HG03354 (cell line): Measurements from ENCODE around the gene TAAR8.
"Not testable (repeated sequence)": the region's sequence is repeated elsewhere in the genome, so short reads cannot be mapped to it uniquely, and the experiment has no call there.

Source experiments
- ATAC-seq: cut with Tn5 transposase; IDR thresholded peaks from one replicate; pipeline ENCODE4 v1.9.1; 2021; ENCODE audit warnings: mild to moderate bottlenecking; ENCODE audit not compliant: unreplicated experiment, poor library complexity, severe bottlenecking

TAAR8 gene

DNA sequence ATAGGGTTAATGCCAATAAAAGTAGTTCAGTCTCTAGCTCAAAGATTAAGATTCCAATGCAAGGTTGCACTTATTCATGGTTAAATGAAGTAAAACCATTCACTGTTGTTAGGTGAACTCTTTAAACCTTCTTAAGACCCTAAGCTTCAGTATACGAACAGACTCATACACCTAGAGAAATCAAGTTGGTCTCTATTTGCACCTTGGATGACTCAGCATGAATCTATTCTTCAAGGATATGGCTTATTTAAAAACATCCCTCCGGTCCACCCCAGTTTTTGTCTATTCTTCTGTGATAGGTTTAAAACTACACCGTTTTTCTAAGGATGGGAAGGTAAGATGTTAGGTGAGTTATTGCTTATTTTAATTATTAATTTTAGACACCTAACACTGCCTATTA lies 15.3 kb upstream of the TAAR8 start:
- ATAC-seq, result no peak

DNA sequence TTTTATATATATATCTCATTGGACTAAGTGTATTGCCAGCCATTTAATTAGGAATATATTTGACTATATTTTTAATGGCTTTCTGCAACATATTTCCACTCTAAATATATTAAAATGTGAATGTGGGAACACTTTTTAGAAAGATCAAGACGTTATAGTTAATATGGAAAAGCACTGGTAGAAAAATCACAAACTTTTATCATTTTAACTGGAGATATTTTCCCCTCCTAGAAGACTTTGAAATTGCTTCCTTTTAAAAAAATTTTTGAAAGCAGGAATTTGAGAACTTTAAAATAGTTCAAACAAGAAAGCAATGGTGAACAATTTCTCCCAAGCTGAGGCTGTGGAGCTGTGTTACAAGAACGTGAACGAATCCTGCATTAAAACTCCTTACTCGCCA lies 14.5 kb upstream of the TAAR8 start, which contains the start of gene TAAR9:
TSS of gene TAAR9 (plus strand) at position 301 of the 400 bp plus-strand sequence. CDS start at position 314, 13 bp downstream.
- no peak for ATAC-seq

DNA sequence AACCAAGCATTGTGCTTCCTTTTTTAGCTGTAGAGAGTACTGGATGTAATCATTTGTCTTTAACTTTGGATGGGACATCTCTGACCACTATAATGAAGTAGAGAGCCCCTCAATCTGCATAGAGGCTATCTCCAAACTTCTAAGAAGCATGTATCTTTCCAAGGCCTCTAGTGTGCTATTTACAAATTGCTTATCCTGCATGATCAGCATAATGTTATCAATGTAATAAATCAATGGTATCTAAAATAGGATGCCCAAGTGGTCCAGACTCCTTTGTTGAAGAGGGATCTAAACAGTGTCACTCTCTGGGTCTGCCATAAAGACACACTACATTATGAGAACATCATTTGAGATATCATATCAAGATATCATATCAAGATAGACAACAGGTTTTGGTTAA lies 7.6 kb upstream of the TAAR8 start:
- no peak for ATAC-seq

DNA sequence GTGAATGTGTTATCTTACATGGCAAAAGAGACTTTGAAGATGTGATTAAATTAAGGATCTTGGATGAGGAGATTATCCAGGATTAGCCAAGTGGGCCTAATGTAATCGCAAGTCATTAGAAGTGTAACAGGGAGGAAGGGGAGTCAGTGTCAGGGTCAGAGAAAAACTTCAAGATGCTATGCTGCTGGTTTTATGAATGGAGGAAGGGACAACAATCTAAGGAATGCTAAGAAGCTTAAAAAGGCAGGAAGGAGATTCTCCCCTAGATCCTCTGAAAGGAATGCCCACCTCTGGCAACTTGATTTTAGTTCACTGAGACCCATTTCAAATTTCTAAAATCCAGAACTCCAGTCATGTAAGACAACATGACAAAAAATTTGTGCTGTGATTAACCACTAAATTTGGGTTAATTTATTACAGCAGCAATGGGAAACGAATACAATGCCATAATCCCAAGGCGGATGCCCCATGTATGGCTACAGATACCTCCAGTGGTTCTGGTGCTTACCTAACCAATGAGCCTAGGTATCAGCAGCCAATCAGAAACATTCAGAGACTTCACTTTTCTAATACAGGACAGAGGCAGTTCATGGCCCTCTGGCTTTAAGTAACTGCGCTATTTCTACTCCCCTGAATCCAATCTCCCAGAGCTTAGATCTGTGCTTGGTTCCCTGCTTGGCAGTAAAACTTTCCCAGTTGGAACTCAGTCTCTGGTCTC lies 3.6 kb upstream of the TAAR8 start:
- ATAC-seq, result no peak

DNA sequence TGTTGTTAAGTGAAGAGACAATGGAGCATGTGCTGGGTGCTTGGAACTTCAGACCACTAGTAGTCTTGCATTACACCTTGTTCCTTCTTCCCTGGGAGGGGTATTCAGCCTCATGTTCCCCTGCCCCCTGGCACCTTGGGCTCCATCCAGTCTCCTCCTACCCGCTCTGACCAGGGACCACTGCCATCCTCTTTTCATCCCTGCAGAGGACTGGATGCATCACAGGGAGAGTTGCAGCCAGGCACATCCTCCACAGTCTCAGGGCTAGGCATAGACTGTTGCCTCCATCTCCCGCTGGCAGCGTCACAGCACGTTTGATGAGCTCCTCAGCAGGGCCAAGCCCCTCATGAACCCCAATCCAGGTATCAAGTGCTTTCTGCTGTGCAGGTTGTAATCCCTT lies 1.3 kb upstream of the TAAR8 start:
- ATAC-seq, result no peak

DNA sequence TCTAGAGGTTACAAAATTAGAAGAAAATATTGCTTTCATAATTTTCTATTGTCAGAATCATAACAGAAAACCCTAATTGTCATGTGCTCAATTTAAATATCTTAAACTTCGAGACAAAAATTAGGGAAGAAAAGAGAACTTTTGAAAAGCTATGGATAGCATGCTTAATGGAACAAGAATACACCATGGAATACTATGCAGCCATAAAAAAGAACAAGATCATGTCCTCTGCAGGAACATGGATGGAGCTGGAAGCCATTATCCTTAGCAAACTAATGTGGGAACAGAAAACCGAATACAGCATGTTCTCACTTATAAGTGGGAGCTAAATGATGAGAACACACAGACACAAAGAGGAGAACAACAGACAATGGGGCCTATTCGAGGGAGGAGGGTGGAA lies 7.6 kb downstream of the TAAR8 start:
- not testable (repeated sequence) for ATAC-seq

DNA sequence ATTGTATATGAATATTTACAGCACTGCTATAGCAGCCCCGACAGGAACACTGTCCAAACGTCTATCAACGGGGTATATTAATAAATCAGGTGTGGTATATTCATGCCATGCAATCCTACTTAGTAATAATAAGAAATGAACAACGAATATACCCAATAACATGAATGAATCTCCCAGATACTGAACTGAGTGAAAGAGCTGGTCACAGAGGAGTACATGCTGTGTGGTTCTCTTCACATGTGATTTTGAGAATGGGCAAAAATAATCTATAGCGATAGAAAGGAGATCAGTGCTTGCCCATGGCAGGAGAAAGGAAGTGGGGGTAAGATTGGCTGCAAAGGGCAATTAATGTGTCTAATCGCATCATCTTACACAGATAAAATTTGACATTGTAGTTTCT lies 13.9 kb downstream of the TAAR8 start:
- no peak for ATAC-seq

DNA sequence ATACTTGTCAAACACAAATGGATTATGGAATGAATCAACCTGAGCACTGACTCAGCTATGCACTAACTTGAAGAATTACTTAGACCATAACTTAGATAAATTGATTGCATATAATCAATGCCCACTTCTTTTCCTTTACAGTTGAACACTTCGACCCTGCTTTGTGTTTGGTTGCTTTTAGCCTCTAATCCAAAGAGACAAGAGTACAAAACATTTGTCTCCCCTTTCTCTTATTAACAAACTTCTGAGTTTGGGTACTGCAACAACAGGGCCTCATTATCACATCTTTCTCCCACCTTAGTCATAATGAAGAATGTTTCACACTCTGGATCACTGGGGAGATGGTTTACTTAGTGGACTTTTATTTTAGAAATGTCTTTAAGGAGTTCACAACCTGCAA lies 15.1 kb downstream of the TAAR8 start:
- no peak for ATAC-seq

DNA sequence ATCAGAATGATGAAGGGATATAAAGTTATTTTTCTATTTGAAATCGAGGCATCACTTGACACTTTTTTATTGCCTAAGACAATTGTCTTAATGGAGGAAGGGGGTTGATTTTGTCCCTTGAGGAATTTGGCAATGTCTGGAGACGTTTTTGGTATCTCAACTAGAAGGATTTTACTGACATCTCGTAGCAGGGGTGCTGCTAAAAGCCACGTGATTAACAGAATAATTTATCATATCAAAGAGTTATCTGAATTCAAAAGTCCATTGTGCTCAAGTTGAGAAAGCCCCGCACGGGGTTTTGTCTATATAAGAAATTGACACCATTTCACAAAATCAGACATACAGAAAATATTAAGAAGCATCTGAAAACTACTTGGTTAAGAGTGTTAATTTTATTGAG lies 16.1 kb downstream of the TAAR8 start:
- ATAC-seq, result no peak

DNA sequence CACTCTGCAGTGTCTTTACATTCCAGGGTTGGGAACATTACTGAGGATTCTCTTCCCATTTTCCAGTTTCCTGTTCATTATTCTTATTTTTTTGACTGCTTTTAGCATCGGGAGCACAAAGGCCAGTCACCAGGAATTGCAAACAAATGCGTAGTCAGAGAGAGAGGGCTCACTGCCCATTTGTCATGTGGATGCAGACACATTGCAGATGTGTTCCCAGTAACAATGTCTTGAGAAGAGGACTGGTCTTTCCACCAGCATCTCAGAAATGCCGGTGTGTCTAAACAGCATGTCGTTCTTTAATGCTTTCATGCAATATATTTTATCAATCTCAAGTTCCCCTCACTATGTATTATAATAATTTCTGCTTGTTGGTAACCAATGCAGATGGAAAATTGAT lies 16.7 kb downstream of the TAAR8 start:
- no peak for ATAC-seq

DNA sequence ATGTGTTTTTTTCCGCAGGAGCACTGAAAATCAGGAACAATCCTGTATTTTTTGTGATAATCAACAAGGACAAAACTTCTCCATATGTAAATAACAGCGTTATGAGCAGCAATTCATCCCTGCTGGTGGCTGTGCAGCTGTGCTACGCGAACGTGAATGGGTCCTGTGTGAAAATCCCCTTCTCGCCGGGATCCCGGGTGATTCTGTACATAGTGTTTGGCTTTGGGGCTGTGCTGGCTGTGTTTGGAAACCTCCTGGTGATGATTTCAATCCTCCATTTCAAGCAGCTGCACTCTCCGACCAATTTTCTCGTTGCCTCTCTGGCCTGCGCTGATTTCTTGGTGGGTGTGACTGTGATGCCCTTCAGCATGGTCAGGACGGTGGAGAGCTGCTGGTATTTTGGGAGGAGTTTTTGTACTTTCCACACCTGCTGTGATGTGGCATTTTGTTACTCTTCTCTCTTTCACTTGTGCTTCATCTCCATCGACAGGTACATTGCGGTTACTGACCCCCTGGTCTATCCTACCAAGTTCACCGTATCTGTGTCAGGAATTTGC lies 17.8 kb downstream of the TAAR8 start, which contains the start of gene TAAR6:
TSS of gene TAAR6 (plus strand) at position 102 of the 557 bp plus-strand sequence. CDS start at position 102, 0 bp downstream.
- ATAC-seq, result no peak

DNA sequence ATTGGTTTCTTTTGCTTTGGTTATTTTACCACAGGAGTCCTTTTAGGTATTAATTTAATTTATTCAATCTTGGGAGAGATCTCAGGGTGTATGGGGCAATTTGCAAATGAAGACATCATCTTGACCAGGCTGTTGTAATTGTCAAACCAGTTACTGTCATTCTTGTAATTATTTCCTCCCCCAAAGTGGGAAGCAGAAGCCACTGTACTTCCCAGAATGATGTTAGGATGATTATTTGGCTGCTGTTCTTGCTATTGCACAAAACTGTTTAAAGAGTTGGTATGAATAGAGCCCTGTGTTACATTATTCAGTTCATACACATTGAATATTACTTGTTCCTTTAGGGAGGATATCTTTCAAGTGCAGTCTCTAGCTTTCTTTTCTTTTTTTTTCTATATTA lies 19.3 kb downstream of the TAAR8 start:
- no peak for ATAC-seq

DNA sequence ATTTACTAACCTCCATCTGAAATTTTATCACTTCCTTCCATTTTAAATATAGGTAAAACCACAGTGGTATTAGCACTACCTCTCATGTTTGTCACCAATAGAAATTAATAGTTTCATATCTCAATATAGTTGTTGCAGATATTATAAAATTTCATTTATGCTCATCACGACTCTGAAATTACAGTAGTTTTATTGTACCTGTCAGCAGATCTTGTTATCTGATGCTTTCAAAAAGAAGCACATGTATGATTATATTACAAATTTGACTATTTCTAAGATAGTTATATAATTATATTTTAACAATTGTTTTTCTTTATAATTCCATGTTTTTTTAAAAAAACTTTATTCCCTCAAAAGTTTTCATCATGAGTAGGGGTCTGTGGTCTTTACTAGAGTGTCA lies 32.2 kb downstream of the TAAR8 start:
- ATAC-seq, result no peak

DNA sequence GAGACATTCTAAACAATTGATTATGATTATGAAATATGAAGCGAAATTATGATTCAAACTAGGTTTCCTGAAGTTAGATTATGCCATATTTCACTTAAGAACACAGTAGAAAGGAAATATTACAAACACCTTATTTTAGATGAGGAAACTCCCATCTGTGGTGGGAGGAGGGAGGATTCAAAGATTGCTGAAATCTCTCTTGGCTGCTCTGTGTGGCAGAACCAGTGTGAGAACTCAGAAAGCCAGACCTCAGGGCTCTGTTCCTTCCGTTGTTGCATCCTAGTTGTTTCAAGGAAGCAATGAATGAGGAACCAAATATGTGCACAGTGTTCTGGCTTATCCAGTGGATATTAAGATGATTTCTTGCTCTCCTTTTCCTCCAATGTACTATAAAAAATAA lies 35.0 kb downstream of the TAAR8 start:
- ATAC-seq, result no peak

DNA sequence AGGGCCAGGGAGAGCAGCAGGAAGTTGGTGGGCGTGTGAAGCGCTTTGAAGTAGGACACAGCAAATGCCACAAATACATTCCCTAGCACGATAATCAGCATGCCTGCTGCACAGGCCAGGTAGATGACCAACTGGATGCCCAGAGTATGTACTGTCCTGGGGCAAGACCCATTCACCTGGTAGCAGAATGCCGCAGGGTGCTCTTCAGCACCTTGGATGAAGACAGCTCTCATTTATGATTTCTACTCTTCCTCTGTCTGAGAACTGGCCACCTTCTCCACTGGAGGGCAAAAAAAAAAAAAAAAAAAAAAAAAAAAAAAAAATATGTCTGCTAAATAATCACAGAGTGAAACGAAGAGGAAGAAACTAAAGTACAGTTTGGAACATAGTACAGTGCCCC lies 37.0 kb downstream of the TAAR8 start, which contains the start of gene TAAR5:
TSS of gene TAAR5 (minus strand) at position 288 of the 400 bp plus-strand sequence. CDS start at position 233, 55 bp downstream.
- ATAC-seq, result no peak

DNA sequence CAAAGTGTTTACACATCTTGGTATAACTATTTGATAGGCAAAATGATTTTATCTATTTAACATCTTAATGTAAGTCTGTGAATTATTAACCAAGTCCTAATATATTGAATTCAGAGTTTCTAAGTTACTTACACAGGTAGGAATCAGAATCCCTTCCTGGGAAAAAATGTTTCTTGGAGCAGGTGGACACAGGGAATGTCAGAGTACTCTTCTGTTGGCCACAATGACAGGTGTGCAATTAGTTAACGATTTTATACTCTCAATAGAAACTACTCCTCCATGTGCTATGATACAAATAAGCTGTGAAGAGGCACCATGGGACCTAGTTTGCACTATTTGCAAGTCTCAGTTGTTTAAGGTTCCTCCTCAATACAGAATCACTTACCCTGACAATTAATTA lies 37.9 kb downstream of the TAAR8 start:
- ATAC-seq, result no peak

DNA sequence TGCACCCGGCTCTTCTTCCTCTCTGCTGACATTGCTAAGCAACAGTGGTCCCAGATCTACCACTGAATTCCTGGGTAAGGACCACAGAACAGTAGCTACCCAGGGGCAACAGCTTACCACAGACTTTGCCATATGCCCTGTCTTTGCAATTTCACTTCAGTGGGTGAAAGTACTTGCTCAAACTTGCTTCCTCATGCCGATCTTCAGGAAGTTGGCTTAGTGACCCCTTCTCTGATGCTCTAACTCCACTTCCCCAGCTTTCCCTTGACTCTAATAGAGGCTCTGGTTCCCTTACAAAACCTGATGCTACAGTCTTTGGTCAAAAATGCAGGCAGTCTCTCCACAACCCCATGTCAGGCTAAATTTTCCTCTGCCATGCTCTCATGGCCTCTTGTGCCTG lies 40.4 kb downstream of the TAAR8 start:
- ATAC-seq, result no peak

DNA sequence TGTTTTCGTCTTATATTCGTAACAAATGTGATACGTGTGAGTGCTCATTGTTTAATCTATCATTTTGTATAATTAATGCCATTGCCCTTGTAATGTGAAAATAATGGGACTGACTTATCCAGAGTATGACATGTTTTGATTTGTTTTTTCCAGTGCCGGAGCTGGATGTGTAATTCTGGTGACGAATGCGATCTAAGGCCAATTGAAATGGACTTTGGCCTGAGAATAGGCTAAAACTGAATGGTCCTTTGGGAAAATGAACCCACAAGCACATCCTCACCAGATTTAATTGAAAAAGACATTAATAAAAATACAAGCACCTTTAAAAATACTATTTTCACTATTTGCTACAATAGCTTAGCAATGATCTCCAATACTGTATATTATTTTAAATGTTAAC lies 43.7 kb downstream of the TAAR8 start:
- ATAC-seq, result no peak

DNA sequence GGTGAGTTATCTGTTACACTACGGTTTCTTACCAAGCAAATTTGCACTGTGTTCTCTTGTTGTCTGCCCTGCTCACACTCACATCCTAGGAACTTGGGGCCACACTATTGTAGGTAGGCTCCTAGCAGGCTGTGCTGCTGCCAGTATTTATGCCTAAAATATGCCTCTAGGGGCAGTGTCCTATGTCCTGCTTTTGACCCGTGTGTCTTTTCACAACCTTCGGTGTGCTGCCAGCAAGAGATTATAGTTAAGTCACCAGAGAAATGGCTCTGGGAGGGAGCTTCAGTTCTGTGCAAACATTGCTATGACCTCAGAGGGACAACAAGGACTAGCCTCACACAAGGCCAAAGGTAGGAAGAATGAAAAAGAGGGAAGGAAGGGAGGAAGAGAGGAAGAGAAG lies 46.0 kb downstream of the TAAR8 start:
- ATAC-seq, result peak; percentile 87

DNA sequence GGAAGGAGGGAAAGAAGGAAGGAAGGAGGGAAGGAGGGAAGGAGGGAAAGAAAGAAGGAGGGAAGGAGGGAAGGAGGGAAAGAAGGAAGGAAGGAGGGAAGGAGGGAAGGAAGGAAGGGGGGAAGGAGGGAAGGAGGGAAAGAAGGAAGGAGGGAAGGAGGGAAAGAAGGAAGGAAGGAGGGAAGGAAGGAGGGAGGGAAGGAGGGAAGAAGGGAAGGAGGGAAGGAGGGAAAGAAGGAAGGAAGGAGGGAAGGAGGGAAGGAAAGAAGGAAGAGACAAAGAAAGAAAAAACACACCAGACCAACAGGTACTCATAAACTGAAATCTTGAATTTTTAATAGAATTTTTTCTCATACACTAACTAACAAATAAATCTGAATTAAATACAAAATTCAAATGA lies 48.4 kb downstream of the TAAR8 start:
- ATAC-seq, result not testable (repeated sequence)
